ENCODE data around the gene EVC.
A peak's percentile ranks its signal among the peaks of the same experiment; 100 is the strongest.

EVC gene

DNA sequence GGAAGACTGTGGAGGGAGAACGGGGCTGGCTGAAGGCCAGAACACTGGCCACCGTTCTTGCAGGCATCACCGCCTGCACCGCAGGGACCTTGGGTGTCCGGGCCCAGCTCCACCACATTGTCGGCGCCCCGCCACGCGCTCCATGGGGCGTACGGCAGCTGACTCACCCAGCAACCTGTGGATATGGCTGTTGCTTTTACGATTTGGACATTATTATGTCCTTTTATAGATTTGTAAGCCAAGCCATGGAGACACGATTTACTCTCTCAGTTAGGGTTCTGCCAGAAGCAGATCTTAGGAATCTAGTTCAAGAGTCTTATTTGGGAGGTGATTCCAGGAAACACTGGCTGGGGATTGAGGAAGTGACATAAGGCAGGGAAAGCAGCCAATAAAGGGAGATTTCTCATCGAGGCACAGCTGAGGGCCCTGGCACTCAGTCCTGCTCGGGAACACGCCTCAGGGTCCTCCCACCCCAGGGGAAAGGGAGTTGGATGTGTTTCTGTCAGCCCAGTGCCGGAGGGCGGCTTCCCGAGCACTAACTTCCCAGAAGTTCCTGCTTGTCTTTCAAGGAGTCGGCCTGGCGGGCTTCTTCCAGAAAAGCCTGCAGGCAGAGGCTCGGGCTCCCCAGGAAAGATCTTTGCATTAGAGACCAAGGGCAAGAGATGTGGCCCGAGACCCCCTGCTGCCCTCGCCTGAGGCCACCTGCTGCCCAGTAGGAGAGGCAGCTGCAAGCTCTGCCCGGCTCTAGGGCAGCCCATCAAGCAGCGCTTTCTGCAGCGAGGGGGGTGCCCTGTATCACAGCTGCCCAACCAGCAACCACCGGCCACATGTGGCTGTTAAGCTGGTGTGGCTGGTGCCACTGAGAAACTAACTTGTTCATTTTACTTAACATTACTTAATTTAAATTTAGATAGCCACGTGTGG is 129.0 kb downstream of the EVC start:
- Histone ChIP-seq H3K27me3 (peaks cover 0 to 5% of the 10 kb centered on the region in 2 donors), H3K27ac (no peak overlapping the region), H3K4me3 (peak overlapping the region in 1 of 2 donors; percentile 8), H3K4me1 (no peaks in the 10 kb centered on the region), H3K36me3 (no peaks in the 10 kb centered on the region), H3K9me3 (peaks cover 0 to 2% (median 1%) of the 10 kb centered on the region in 3 donors)
- TF ChIP-seq, protein P1, sequence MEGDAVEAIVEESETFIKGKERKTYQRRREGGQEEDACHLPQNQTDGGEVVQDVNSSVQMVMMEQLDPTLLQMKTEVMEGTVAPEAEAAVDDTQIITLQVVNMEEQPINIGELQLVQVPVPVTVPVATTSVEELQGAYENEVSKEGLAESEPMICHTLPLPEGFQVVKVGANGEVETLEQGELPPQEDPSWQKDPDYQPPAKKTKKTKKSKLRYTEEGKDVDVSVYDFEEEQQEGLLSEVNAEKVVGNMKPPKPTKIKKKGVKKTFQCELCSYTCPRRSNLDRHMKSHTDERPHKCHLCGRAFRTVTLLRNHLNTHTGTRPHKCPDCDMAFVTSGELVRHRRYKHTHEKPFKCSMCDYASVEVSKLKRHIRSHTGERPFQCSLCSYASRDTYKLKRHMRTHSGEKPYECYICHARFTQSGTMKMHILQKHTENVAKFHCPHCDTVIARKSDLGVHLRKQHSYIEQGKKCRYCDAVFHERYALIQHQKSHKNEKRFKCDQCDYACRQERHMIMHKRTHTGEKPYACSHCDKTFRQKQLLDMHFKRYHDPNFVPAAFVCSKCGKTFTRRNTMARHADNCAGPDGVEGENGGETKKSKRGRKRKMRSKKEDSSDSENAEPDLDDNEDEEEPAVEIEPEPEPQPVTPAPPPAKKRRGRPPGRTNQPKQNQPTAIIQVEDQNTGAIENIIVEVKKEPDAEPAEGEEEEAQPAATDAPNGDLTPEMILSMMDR (IDR thresholded peaks at IDR 0.05), result no peak
- intact Hi-C loops (cut with DNase I; ENCODE audit: low total_unique reads), result no loop called here
- DNase-seq, result no peak

DNA sequence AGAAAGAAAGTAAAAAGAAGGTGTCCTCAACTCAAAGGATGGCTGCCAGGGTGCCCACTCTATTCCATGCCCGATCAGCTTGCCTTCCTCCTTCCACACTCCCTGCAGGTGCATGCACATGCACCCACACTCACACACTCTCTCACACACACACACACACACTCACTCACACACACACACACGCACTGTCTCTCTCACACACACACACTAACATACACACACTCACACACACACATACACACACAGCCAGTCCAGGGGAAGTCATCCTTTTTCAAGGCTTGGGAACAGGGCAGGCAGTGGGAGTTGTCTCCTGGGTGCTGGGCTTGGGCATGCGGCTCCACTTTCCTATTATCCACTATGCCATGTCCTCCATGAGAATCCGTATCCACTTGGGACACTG is 131.5 kb downstream of the EVC start:
- TF ChIP-seq, protein P1 (IDR thresholded peaks at IDR 0.05), result no peak
- peaks cover 0 to 10% (median 8%) of the 10 kb centered on the region in 3 donors for H3K9me3 ChIP-seq
- no peak overlapping the region for H3K27ac ChIP-seq
- intact Hi-C loops (cut with DNase I; ENCODE audit: low total_unique reads), result no loop called here
- no peaks in the 10 kb centered on the region for H3K4me1 ChIP-seq
- H3K4me3 ChIP-seq, result no peak overlapping the region
- H3K36me3 ChIP-seq, result no peaks in the 10 kb centered on the region
- DNase-seq, result no peak
- H3K27me3 ChIP-seq, result no peaks in the 10 kb centered on the region

DNA sequence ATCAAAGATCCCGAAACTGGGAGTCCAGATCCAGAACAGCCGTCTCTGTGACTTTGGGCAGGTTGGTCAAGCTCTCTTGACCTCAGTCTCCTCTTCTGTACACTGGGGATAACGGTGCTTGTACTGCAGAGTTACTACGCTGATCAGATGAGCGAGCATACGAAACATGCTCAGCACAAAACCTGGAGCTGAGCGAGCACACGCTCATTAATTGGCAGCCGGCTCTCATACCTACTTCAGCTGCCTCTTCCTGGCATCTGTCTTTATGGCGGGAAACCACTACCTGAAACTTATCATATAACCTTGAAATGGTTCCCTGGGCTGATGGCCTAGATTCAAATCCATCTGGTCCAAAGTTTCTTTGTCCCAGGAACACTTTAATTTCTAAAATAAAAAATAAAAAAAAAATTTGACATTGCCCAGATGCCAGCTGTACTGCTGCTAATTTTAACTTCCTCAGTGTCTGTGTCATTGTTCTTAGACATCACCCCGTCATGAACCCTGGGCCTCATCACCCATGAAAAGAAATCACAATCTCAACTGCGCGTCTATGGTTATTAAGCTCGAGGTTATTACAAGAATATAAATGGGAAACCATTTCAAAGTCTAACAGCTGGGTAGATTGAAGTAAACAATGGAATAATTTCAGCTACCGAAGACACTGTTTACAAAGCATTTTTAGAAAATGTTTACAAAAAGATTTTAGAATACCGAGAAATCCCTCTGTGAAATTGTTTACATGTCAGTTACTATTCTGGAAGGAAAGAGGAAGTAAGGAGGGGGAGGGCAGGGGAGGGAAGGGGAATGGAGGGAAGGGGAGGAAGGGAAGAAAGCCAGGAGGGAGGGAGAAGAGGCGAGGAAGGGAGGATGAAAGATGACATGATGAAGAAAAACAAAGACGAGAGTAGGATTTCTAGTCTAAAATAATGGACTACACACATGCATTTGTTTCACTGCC is 132.9 kb downstream of the EVC start:
- H3K4me1 ChIP-seq, result no peaks in the 10 kb centered on the region
- H3K4me3 ChIP-seq, result no peak overlapping the region
- peaks cover 0 to 15% (median 8%) of the 10 kb centered on the region in 3 donors for H3K9me3 ChIP-seq
- DNase-seq, result no peak
- no peak overlapping the region for H3K27ac ChIP-seq
- no peaks in the 10 kb centered on the region for H3K27me3 ChIP-seq
- H3K36me3 ChIP-seq, result no peaks in the 10 kb centered on the region
- TF ChIP-seq, protein P1 (IDR thresholded peaks at IDR 0.05), result no peak
- intact Hi-C loops (cut with DNase I; ENCODE audit: low total_unique reads), result no loop called here

DNA sequence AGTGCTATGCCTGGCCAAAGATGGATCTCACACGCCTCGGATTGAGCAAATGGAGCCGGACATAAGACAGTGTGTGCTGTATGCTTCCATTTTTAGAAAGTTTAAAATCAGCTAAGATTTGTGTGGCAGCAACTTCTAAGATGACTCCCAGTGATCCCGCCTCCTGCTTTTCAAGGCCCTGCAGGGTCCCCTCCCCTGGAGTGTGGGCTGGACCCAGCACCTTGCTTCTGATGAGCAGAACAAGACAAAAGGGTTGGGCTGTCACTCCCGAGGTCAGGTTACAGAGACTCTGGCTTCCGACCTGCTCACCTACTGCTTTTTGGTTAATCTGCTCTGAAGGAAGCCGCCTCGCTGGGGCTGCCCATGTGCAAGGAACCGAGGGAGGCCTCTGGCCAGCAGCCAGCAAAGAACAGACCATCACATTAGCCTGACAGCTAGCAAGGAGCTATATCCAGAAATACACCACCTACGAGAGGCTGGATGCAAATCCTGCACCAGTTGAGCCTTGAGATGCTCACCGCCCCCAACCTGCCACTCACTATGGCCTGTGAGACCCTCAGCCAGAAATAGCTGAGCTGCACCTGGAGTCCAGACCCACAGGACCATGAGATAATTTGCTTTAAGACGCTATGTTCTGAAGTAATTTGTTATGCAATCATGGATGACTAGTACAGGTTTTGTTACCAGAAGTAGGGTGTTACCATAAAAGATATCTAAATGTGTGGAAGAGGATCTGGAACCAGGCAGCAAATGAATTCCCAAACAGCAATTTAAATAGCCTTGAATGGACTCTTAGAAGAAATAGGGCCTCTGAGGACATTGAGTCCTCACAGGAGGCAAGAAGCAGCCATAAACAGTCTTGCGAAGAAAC is 134.3 kb downstream of the EVC start:
- DNase-seq, result no peak
- H3K36me3 ChIP-seq, result no peaks in the 10 kb centered on the region

More for the DNA sequence above, 134.3 kb downstream of the EVC start:
- Histone ChIP-seq H3K4me1 (no peaks in the 10 kb centered on the region), H3K4me3 (no peak overlapping the region), H3K9me3 (peaks cover 0 to 15% (median 8%) of the 10 kb centered on the region in 3 donors), H3K27ac (no peak overlapping the region), H3K27me3 (no peaks in the 10 kb centered on the region)
- intact Hi-C loops (cut with DNase I; ENCODE audit: low total_unique reads), result no loop called here
- TF ChIP-seq, protein P1 (IDR thresholded peaks at IDR 0.05), result no peak
